Cortex of kidney (tissue), 1 donor: Measurements from ENCODE around the gene MCCC2.
"Not testable (repeated sequence)": the region's sequence is repeated elsewhere in the genome, so short reads cannot be mapped to it uniquely, and the experiment has no call there.

Experiments used
- DNase-seq: peaks from one replicate; lab custom pipeline; 2025; lab: John Stamatoyannopoulos, UW

The MCCC2 gene

DNA sequence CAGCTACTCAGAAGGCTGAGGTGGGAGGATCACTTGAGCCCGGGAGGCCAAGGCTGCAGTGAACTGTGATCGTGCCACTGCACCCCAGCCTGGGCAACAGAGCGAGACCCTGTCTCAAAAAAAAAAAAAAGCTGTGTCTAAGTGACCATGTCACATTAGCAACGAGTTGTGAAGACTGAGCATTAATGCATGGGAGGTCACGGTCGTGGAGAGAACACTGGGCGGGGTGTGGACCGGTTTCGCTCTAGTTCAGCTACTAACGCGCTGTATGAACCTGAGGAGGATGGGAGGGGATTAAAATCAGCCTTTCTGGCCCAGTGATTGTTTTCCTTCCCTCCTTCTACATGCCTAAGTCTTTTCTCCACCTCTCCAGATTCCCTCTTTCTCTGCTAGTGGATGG is 75.2 kb downstream of the MCCC2 start:
- DNase-seq, result no peak

DNA sequence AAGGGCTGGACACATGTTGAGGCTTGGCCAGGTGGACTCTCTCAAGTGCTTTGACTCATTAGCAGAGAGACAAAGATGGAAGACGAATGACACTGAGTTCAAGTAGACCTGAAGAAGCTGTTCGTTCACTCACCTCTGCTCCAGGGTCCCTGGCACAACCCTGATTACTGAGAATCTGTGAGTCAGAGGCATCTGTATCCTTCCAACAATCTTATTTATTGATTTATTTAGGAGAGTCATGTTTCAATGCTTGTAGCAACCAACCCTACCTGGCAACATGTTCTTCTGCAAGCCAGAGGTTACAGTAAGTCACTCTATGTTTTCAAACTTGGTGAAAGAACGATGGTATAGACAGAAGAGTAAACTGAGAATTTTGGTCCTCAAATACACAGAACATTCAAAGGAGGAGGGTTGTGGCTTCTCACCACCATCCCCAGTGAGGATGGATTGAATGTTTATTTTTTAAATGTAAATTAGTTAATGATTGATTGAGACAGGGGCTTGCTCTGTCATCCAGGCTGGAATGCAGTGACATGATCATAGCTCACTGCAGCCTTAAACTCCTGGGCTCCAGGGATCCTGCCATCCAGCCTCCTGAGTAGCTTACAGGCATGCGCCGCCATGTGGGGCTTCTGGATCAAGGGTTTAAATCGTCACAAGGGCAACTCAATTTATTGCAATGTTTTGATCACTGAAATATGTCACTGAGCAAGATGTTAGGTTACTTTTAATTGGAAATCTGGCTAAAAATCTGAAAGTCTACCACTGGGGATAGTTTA is 76.2 kb downstream of the MCCC2 start:
- no peak for DNase-seq

DNA sequence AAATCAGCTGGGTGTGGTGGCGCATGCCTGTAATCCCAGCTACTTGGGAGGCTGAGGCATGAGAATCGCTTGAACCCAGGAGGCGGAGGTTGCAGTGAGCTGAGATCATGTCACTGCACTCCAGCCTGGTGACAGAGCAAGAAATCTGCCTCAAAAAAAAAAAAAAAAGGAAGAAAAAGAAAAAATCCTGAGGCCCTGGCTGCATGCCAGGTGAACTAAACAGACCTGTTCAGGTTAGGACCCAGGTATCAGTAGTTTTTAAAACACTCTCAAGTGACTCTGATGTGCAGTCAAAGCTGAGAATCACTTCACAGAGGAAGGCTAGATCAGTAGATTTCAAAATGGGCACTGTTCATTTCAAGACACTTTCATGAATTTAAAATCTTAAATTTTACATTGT is 77.5 kb downstream of the MCCC2 start:
- not testable (repeated sequence) for DNase-seq

DNA sequence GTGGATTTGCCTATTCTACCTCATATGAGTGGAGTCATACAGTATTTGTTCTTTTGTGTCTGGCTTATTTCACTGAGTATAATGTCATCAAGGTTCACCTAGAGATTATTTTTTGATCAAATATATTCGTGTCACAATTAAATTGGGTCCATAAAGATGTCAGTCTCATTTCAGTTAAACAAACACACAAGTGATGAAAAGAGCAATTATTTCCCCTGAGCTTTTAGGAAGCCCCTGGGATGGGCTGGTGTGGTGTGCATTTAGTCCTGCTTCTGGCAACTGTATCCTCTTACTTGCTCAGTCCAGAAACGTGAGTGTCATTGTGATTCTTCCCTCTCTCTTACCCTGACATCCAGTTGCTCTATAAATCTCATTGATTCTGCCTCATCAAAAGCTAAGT is 79.2 kb downstream of the MCCC2 start:
- no peak for DNase-seq

DNA sequence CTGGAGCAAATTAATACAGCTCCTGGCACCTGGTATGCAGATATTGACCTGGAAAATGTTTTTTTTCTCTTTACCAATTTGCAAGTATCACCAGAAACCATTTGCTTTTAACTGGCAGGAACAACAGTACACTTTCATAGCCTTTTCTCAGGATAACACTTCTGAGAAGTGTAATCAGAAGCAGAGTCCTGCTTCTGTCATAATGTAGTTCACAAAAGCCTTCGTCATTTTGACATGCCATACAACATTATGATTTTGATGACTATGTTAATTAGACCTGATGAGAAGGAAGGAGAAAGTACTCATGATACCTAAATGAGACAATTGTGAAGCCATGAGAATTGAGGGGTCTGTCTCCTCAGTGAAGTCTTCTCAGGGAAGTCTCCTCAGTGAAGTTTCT is 90.8 kb downstream of the MCCC2 start:
- no peak for DNase-seq

DNA sequence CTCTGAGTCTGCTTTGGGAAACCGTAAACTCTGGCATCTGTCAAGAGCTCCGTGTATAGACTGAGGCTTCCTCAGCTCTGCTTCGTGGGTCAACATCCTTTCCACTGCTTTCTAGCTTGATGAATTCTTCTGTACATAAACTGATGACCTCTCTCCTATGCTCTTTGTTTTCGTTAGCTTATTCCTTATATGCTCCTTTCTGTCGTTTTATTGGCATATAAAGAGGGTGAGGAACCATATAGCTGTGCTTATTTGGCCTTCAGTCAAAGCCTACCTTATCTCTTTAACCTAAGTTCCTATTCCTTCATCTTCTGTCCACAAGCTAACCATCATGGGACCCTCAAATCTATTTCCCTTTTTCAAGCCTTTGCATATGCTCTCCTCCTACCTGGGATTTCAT is 92.6 kb downstream of the MCCC2 start:
- no peak for DNase-seq

DNA sequence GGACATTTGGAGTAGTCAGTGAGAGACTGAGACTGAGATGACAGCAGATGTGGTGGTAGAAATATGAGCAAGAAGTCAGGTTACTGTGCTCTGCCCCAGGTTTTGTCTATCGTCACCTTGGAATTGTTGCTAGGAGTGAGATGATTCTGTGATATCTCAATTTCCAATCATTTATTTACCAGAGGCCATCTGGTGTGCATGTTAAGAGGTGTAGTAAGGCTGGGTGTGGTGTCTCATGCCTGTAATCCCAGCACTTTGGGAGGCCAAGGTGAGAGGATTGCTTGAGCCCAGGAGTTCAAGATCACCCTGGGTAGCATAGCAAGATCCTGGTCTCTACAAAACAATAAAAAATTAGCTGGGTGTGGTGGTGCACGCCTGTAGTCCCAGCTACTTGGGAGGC is 93.4 kb downstream of the MCCC2 start:
- DNase-seq, result no peak

DNA sequence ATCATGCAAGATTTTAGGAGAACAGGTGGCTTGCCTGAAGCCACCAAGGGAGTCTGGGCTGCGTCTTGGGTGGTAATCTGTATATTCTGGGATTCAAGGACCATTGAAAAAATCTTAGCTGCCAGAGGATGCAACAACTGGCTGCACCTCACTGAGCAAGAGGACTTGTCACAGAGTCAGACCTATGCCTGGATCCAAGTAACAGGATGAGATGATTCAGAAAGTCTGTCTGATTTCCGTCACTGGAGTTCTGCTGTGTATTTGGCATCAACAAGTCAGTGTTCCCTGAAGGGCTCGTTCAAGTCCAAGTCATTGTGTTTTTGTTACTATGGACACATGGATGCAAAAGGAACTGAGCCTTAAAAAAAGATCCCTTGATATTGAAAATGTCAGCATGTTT is 94.2 kb downstream of the MCCC2 start:
- no peak for DNase-seq

DNA sequence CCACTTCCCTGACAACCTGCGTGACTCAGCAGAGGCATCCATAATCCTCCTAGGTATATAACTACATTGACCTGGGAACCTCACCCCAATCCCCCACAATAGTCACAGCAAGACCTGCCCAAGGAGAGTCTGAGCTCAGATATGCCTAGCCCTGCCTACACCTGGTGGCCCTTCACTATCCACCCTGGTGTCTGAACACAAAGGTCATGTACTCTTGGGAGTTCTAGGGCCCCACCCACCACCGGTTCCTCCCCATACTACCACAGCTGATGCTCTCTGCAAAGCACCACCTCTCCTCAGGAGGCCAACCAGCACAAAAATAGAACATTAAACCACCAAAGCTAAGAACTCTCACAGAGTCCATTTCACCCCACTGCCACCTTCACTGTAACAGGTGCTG is 97.2 kb downstream of the MCCC2 start:
- no peak for DNase-seq

DNA sequence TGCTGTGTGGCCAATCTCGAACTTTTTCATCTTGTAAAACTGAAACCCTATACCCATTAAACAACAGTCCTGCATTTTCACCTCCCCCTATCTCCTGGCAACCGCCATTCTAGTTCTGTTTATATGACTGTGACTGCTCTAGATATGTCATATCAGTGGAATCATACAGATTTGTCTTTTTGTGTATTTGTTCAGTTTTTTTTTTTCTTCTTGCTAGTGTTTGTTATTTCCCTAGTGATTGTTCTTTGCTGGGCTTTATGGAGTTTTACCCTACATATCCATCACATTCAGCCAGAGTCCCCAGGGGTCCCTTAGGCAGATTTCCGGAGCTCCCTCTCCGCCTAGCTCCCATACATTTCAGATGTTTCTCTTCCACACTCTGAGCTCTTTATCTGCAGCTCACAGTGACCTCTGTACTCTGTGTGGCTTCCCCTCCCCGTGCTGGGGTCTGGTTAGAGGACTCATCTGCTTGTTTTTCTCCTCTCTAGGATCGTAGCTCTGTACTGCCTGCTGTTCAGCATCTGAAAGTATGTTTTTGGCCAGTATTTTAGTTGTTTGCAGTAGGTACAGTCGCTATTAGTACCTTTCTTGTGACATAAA is 106.8 kb downstream of the MCCC2 start:
- no peak for DNase-seq

DNA sequence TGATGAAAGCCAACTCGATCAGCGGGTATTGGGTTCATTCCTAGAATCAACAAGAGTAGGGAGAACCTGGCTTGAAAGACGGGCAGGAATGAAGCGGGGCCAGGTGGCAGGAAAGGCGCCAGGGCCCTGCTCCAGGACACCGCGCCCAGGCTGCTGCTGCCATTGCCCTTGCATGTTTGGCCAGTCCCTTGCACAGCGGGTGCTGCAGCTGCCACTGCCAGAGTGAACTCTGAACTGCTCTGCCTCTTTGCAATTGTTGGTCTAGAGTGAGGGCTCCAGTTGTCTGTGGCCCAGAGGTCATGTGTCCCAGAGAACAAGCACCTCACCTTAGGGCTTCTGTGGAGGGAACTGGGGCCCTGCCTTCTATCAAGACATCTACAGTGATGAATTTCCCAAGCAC is 107.9 kb downstream of the MCCC2 start:
- DNase-seq, result no peak

DNA sequence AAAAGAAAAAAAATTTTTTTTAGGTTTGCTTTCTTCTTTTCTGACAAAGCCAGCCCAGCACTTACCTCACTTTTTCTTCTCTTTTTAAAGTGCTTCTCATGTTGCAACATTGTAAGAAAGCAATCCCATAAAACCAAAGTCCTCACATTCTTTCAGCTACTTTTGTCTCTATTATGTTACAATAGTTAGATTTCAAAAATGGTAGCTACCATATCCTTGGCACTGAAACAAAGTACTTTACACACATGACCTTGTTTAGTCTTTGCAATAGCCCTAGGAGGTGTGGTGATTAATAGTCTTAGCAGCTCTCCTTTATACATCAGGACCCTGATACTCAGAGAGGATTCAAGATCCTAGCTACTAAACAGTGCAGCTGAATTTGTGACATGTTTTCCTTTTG is 108.5 kb downstream of the MCCC2 start:
- DNase-seq, result no peak

DNA sequence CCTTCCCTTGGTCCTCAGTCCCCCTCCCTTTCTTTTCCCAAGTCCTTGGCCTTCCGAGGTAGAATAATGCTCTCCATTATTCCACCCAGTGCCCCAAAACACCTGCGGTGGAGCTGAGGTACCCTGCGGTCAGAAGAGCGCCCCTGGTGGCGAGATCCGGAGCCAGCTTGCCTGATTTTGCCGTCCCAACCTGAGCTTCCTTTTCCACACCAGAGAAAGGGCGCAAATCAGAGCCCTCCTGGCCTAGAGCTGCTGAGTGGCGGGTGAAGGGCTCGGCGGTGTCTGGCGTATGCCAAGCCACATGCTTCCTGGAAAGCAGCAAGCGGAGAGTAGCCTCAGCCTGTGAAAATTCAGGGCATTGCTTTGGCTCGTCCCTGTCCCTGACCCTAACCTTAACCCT is 110.8 kb downstream of the MCCC2 start:
- no peak for DNase-seq

DNA sequence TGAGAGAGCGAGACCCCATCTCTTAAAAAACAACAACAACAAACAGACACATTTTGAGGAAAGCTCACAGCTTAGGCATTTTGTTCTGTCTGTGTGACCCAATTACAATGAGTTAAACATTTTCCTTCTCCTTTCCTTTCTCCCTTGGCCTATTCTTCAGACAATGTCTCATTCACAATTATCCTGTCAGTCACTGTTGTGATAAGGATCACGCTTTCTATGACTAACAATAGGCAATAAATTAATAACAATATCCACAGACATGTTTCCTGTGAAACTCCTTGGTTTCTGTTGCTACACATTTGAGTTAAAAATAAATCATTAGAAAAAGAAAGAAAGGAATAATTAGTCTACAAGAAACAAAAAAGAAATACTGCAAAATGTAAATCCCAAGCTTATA is 112.1 kb downstream of the MCCC2 start:
- DNase-seq, result no peak

DNA sequence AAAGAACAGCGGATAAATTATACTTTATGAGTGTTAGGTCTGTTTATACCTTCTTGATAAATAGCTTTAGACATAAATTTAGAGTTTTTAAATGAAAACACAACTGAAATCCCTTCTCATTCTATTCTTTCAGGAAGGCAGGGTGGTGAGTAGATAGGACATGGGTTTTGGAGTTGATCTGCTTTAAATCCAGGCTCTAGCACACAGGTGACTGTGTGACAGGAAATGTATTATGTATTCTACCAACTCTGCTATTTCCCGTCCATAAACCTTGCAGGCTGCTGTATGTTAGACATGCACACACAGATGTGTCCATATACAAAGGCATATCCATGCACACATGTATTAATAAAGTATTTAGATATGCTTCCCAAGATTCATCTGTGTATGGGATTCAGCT is 112.6 kb downstream of the MCCC2 start:
- no peak for DNase-seq

DNA sequence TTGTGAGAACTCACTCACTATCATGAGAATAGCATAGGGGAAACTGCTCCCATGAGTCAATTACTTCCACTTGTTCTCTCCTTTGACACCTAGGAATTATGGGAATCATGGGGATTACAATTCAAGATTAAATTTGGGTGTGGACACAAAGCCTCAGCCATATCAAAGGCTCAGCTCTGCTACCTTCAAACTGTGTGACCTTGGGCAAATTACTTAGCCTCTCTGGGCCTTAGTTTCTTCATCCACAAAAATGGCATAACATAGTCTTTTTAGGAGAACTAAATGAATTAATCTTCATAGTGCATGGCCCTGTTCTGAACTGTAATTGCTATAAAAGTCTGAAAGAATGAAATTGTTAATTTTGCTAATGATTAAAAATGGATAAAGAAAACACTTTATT is 113.7 kb downstream of the MCCC2 start:
- no peak for DNase-seq

DNA sequence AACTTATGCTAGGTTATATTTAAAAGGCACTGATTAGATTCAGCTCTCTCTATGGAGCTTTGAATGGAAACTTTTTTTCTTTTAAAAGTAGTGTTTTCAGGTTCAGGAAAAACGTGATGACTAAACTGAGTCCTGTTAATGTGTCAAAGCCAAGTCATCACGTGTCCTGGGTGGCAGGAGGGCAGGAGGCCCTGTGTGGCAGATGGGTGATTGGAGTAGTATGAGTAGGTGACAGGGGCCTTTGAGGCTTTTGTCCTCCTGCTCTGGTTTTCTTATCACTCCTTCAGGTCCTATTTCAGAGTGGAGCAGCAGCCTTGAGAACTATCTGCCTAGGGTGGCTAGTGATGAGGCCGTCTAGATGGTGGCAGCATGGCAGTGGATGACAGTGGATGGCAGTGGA is 114.3 kb downstream of the MCCC2 start:
- DNase-seq, result no peak

DNA sequence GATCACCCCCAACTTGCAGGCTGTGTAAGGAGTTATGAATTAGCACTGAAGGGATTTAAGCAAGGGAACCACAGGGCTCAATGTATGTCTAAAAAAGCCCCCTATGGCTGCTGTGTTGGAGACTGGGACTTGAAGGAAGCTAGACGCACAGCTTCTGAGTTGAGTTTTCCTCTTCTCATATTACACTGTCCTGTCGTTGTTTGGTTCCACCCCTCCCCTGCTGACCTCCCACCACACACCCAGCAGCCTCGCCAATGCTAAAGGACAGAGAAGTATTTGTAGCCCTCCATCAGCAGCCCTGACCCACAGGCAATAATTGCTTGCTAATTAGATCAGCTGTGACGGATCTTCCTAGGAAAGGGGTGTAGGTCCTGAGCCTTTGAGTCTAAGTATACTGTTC is 116.8 kb downstream of the MCCC2 start:
- no peak for DNase-seq

DNA sequence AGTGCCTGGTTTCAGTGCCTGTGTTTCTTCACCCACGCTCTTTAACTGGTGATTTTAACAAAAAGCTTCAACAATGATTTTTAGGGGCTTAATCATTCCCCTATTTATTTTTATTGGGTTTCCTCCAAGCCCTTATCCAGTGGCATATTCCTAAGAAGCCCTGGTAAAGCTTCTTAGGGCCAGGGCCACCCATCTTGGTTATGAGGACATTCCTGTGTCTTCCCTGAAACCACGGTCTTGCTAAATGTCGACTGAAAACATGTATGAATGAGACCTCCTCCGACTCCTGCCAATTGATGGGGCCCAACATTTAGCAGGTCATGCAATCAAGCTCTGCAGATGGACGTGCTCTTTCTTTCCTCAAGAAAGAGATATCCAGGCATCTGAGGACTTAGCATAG is 118.3 kb downstream of the MCCC2 start:
- DNase-seq, result no peak

DNA sequence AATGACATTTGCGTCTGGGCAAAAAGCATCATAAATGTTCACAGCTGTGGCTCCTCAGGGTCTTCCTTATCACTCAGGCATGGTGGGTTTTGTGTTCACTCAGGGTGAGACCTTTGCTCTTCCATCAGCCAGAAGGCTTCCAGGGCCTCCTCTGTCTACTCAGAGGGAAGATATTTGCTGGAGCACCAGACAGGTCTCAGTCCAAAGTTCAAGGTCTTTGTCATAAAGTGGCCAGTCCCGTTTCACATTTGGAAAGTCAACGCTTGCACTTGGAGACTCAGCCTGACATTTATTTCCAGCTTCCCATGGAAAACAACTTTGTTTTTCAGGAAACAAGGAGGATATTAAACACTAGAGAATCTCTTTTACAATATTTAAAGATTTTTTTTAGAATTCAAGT is 119.8 kb downstream of the MCCC2 start:
- no peak for DNase-seq
